ENCODE measurements around the gene CAPZB.

GRCh38 chr1:19329188-19329587, 156.2 kb downstream of the CAPZB start:
- TF ChIP-seq CTCF (IDR thresholded peaks at IDR 0.05) (no peak), POLR2A (IDR thresholded peaks at IDR 0.05) (no peak)
